ENCODE data around the gene IQCF2. TPM values are rescaled to one million over a fixed set of nuclear protein-coding genes. Genes with fewer than 3 reads are reported as not detected.
A peak's percentile ranks its signal among the peaks of the same experiment; 100 is the strongest.
"Not testable (repeated sequence)": the region's sequence is repeated elsewhere in the genome, so short reads cannot be mapped to it uniquely, and the experiment has no call there.

Gene IQCF2
- total and polyA plus RNA-seq, 4 donors: not detected

- Histone ChIP-seq H3K36me3 (ENCODE audit: control insufficient read depth in 4 of 4, insufficient read depth in 4 of 4, low read length in 4 of 4) (no peaks in the 10 kb centered on the region), H3K9me3 (ENCODE audit: control insufficient read depth in 4 of 4, insufficient read depth in 3 of 4, low read length in 3 of 4) (peaks cover 0 to 16% (median 6%) of the 10 kb centered on the region in 4 donors), H3K4me3 (peak overlapping the region; percentile 12), H3K27me3 (ENCODE audit: control insufficient read depth in 3 of 3, insufficient read depth in 3 of 3, low read length in 2 of 3) (no peaks in the 10 kb centered on the region), H3K27ac (ENCODE audit: low read depth in 1 of 2, low read length in 1 of 2) (no peak overlapping the region), H3K4me1 (ENCODE audit: control insufficient read depth in 5 of 5, insufficient read depth in 5 of 5, low read length in 5 of 5) (no peaks in the 10 kb centered on the region), H3K9ac (ENCODE audit: insufficient read depth in 1 of 2, low read length in 2 of 2) (no peak overlapping the region)
- no peak for TF ChIP-seq CTCF (IDR thresholded peaks at IDR 0.05; ENCODE audit: control extremely low read depth, extremely low read depth)
- 50 to 53% methylated on average over 4 of the region's 4 CpGs for WGBS, 2 donors
- no peak for ATAC-seq (ENCODE audit: insufficient read depth, low FRiP score)
- no peak for DNase-seq
These were observed 30.5 kb upstream of the IQCF2 start for GRCh38 chr3:51830836-51831385.

- 69 to 71% methylated on average over 5 of the region's 5 CpGs for WGBS, 2 donors
- DNase-seq (peak in 1 of 3 donors; percentile 14), ATAC-seq (ENCODE audit: insufficient read depth, low FRiP score) (no peak)
- H3K4me3 ChIP-seq: no peak overlapping the region
- H3K9me3 ChIP-seq (ENCODE audit: control insufficient read depth in 4 of 4, insufficient read depth in 3 of 4, low read length in 3 of 4): no peaks in the 10 kb centered on the region
- no peak for TF ChIP-seq CTCF (IDR thresholded peaks at IDR 0.05; ENCODE audit: control extremely low read depth, extremely low read depth)
- no peak overlapping the region for H3K9ac ChIP-seq (ENCODE audit: insufficient read depth in 1 of 2, low read length in 2 of 2)
- H3K4me1 ChIP-seq (ENCODE audit: control insufficient read depth in 5 of 5, insufficient read depth in 5 of 5, low read length in 5 of 5): peaks cover 0 to 6% (median 0%) of the 10 kb centered on the region in 5 donors
- no peaks in the 10 kb centered on the region for H3K27me3 ChIP-seq (ENCODE audit: control insufficient read depth in 3 of 3, insufficient read depth in 3 of 3, low read length in 2 of 3)
- no peak overlapping the region for H3K27ac ChIP-seq (ENCODE audit: low read depth in 1 of 2, low read length in 1 of 2)
- no peaks in the 10 kb centered on the region for H3K36me3 ChIP-seq (ENCODE audit: control insufficient read depth in 4 of 4, insufficient read depth in 4 of 4, low read length in 4 of 4)
These were observed 24.8 kb upstream of the IQCF2 start for GRCh38 chr3:51836606-51837005.

GRCh38 chr3:51845129-51845528 is 16.3 kb upstream of the IQCF2 start:
- Histone ChIP-seq H3K4me3 (no peak overlapping the region), H3K36me3 (ENCODE audit: control insufficient read depth in 4 of 4, insufficient read depth in 4 of 4, low read length in 4 of 4) (no peaks in the 10 kb centered on the region), H3K27me3 (ENCODE audit: control insufficient read depth in 3 of 3, insufficient read depth in 3 of 3, low read length in 2 of 3) (no peaks in the 10 kb centered on the region), H3K4me1 (ENCODE audit: control insufficient read depth in 5 of 5, insufficient read depth in 5 of 5, low read length in 5 of 5) (no peaks in the 10 kb centered on the region), H3K9ac (ENCODE audit: insufficient read depth in 1 of 2, low read length in 2 of 2) (no peak overlapping the region), H3K27ac (ENCODE audit: low read depth in 1 of 2, low read length in 1 of 2) (no peak overlapping the region), H3K9me3 (ENCODE audit: control insufficient read depth in 4 of 4, insufficient read depth in 3 of 4, low read length in 3 of 4) (peaks cover 0 to 12% (median 1%) of the 10 kb centered on the region in 4 donors)
- DNase-seq (no peak), ATAC-seq (ENCODE audit: insufficient read depth, low FRiP score) (no peak)
- WGBS, 2 donors: 78 to 87% methylated on average over 7 of the region's 7 CpGs
- no peak for TF ChIP-seq CTCF (IDR thresholded peaks at IDR 0.05; ENCODE audit: control extremely low read depth, extremely low read depth)

- not testable (repeated sequence) for H3K27ac ChIP-seq (ENCODE audit: low read depth in 1 of 2, low read length in 1 of 2); H3K4me1 ChIP-seq (ENCODE audit: control insufficient read depth in 5 of 5, insufficient read depth in 5 of 5, low read length in 5 of 5); H3K36me3 ChIP-seq (ENCODE audit: control insufficient read depth in 4 of 4, insufficient read depth in 4 of 4, low read length in 4 of 4); H3K9me3 ChIP-seq (ENCODE audit: control insufficient read depth in 4 of 4, insufficient read depth in 3 of 4, low read length in 3 of 4); H3K27me3 ChIP-seq (ENCODE audit: control insufficient read depth in 3 of 3, insufficient read depth in 3 of 3, low read length in 2 of 3); H3K4me3 ChIP-seq; H3K9ac ChIP-seq (ENCODE audit: insufficient read depth in 1 of 2, low read length in 2 of 2); ATAC-seq (ENCODE audit: insufficient read depth, low FRiP score)
- DNase-seq: peak in 1 of 3 donors; percentile 3
- WGBS, 2 donors: 76 to 100% methylated on average over 1 of the region's 1 CpG
These were observed 6.0 kb upstream of the IQCF2 start for GRCh38 chr3:51855411-51855810.
